DMS 273 (cell line): ENCODE measurements around the gene FYCO1.

ENCODE experiments used
- DNase-seq: peaks from one replicate; lab custom pipeline; 2025; ENCODE audit not compliant: unreplicated experiment; lab: John Stamatoyannopoulos, UW

FYCO1 gene

DNA sequence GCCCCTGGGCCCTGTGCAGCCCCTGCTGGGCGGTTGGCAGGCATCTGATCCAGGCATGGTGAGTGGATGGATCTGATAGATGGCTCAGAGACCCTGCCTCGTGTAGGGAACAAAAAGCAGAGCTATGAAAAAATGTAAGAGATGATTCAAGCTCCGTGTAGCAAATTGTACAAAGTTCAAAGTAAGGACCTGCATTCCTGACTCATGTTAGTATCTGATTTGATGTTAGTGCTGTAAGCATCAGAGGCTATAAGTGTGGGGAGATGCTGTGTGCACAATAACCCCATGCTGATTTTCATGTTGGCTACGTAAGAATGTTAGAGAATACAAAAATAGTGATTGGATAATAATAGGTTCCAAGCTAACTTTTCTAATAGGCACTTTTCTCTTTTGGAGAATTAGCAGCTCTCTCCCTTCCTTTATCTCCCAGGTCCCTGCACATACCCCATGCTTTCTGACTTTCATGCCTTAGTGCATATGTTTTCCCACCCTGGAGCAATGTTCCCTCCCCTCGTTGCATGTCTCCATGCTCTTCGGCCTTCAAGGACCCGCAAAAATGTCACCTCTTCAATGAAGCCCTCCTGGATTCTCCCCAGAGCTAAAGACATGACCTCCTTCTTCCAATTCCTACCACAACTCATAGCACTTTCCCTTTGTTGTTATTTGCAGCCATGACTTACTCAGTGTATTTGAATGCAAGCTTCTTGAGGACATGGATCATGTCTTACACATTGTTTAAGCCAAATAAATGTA lies 107.7 kb downstream of the FYCO1 start:
- no peak for DNase-seq

GRCh38 chr3:45887285-45887684 lies 108.3 kb downstream of the FYCO1 start:
- no peak for DNase-seq

GRCh38 chr3:45885979-45886705 lies 109.5 kb downstream of the FYCO1 start, which contains the start of gene CCR9:
Gene CCR9 (plus strand): TSS chr3:45886543. CDS start chr3:45894934, 8,391 bp downstream.
- DNase-seq: no peak

DNA sequence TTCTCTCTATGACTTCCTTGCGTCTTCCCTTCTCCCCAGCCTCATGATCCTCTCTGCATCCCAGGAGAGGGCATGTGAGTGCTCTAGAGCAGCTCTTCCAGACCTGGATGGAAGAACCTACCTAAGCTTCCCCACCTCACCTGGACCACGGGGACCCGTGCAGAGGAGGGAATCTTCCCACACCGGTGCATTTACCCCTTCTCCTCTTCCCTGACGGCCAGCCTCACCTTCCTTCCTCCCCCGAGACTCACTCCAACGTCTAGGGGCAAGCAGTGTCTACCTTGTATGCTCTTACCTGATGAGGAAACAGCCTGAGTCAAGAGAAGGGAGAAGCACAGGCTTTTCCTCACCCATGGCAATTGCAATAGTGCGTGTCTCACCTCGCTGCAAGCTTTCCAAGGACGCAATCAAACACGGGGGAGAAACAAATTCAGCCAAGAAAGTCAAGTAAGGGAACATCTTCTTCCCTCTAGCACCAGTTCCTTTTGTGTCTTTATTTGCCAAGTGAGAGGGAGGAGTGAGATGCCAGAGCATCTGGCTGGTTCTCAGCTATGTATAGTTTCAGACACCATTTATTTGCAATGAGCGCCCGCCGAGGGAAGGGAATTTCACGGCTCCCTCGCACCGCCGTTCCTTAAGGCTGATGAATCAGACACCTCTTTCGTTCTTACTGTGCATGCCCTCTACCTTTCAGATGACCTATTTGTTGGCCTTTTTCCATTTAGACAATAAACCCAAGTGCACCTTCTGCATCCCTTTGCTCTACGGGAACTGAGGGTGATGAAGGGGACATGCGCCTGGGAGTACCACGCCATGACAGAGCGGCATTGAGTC lies 111.0 kb downstream of the FYCO1 start:
- no peak for DNase-seq

GRCh38 chr3:45881078-45882022 lies 114.3 kb downstream of the FYCO1 start:
- DNase-seq: peak; percentile 5

DNA sequence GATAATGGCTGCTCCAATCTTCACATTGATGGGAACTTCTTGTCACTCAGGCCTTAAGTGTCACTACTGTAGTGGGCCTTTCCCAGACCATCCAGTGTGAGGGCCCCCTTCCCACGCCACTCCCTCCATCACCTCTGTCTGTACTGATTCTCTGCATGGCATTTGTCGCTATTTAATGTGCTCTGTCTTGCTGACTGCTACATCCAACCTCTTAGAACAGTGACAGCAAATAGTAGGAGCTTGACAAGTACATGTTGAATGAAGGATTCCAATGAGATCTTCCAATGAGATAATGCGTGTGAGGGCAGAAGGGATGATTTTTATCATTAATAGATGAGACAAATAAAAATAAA lies 114.9 kb downstream of the FYCO1 start:
- DNase-seq: no peak

DNA sequence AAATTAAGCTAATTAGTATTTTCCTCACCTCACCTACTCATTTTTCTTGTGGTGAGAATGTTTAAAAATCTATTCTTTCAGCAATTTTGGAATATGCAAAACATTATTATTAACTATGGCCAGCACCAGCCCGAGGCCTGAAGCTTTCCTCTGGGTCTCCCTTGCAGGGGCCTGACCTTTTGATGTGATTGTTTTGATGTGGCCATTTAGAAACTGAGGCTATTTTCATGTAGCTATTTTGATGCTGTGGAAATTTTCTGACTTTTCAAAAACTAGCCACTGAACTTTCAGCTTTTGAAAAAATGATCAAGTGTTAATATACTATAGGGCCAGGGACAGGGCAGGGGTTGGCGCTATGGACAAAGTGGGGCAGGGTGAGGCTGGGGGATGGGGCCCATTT lies 117.5 kb downstream of the FYCO1 start:
- DNase-seq: no peak

DNA sequence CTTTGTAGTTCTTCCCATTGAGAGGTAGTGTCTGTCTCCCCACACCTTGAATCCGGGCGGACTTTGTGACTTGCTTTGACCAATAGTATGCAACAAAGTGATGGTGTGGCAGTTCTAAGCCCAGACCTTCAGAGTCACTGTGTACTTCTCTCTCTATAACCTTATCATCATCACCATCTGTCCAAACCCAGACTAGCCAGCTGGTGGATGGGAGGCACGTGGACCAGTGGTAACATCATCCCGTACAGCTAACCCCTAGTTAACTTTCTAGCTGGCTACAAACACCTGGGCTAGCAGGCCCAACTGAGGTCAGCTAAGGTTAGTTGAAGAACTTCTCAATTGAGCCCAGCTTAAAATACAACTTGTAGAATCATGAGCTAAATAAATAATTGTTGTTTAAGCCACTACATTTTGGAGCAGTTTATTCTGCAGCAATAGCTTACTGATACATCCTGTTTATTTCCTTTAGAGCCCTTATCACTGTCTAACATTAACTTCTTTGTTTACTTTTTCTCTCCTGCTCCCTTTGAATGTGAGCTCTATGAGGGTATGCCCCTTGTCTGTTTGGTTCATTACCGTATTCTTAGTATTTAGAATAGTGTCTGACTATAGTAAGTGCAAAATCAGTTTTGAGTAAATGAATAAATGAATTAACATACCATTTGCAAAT lies 120.8 kb downstream of the FYCO1 start:
- DNase-seq: peak; percentile 81

GRCh38 chr3:45873638-45874037 lies 122.0 kb downstream of the FYCO1 start:
- peak; percentile 14 for DNase-seq

DNA sequence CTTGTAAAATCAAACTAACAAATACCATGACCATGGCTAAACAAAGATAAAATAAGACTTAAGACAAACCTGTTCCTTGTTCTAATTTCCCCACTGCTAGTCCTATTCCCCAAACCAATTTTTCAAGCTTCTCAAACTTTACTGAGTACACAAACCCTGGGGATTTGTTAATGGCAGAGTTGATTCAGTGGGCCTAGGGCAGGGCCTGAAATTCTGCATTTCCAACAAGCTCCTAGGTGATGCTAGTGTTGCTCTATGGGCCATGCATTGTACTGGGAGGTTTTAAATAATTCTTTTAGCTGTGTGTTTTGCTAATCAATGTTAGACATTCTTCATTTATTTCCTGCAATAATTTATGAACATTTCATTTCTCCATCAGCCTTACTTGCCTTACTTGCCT lies 122.6 kb downstream of the FYCO1 start:
- no peak for DNase-seq

DNA sequence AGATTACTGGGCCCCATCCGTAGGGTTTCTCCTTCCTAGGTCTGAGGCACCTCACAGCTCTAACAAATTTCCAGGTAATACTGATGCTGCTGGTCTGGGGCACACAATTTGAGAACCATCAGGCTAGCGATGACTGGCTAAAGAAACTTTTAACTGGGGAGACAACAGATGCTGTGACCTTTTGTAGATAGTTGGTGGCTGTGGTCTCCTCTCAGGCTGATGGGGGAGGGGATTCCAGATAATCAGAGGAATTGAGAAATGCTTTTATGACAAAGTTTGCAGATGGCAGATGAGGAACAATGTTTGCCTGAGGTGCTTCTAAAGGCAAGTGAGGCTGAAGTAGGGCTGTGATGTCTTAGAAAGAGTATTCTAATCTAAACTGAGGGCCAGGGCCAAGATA lies 123.1 kb downstream of the FYCO1 start:
- no peak for DNase-seq

DNA sequence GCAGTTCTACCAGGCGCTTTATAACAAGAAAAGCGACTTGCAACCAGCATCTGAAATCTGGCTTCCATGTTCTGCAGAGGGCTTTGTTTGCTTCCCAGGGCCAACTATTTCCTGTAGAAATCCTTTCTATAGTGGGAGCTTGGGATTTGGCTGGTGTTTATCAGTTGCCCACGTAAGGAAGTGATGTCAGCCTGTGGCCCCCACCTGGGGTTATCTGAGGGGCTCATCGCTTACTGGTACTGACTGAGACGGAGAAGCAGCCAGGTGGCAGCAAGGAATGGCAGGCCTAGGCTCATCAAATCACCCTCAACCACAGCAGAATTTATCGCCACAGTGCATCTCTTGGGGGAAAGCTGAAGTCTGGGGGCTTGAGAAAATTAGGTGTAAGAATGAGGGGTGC lies 123.8 kb downstream of the FYCO1 start:
- no peak for DNase-seq

GRCh38 chr3:45870099-45870498 lies 125.5 kb downstream of the FYCO1 start:
- no peak for DNase-seq

GRCh38 chr3:45869638-45870037 lies 126.0 kb downstream of the FYCO1 start:
- DNase-seq: no peak

DNA sequence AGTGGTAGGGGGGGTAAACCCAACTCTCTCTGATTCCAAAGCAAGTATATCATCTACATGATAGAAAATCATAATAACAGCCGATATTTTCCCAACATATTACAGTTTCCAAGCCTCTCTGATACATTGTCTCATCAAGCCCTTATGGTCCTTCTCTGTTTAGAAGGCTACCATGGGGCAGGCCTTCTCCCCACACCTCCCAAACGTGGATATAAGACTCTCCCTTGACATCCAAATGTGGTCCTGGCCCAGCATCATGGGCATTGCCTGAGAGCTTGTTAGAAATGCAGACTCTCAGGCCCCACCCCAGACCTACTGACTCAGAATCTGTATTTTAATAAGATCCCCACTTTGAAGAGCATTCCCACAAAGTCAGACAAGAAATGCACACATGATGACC lies 127.0 kb downstream of the FYCO1 start:
- no peak for DNase-seq

DNA sequence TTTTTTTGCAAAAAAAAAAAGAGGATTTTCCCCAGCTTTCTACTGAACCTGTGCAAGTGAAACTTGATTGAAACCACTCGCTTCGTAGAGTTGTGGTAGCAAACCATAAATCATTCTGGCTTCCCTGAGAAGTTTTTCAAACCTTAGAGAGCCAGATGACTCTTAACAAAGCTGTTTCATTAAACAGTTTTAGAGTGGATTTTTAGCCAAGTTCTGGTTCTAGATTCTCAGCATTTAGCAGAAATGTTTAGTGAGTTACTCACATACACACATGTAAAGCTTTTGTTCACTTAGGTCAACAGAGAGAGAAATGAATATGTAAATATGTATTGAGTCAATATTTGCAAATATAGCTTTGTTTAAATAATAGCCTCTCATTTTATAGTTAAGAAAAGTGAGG lies 127.4 kb downstream of the FYCO1 start:
- no peak for DNase-seq
